Measurements from ENCODE around the gene BANF2.

The BANF2 gene

DNA sequence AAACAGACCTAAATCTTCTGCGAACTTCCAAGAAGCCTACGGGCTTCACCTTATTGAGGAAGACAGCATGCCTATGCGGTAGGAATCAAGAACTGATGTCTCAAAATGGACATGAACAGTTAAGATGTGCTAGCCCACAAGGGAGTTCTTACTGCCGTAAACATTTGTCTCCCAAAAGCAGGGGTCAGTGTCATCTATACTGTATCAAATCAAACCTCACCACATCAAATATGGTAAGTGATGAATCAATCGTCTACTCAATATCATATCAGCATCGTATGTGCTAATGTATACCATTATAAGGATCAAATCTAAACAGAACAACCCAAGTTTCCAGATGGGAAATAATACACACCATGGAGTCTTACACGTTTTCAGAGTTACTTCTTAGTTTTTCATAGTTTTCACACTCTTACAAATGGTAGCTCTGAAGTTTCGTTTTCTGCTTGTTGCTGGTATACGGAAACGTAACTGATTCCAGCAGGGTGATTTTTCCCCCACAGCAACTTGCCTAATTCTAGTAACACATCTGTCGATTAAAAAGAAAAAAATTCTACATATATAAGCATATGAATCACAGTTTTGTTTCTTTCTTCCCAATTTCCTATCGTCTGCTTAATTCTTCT lies 30.3 kb upstream of the BANF2 start:
- peaks cover 3% of the 10 kb centered on the region for H3K79me1 ChIP-seq (replicated peaks; ENCODE audit: low read length, poor library complexity, severe bottlenecking)
- H3K18ac ChIP-seq (ENCODE audit: low read depth in 1 of 2, low read length in 2 of 2): no peak overlapping the region
- H3K9ac ChIP-seq (ENCODE audit: low read length): peak overlapping the region; percentile 25
- no peak overlapping the region for H3K4me3 ChIP-seq (ENCODE audit: insufficient read depth in 1 of 2, low read depth in 1 of 2, low read length in 2 of 2)
- H4K8ac ChIP-seq (ENCODE audit: low read length): no peak overlapping the region
- no peak overlapping the region for H3K4ac ChIP-seq (ENCODE audit: low read depth in 1 of 2, low read length in 2 of 2)
- no peak overlapping the region for H4K91ac ChIP-seq (ENCODE audit: low read length)
- H3K9me3 ChIP-seq (ENCODE audit: control insufficient read depth, low read length): no peaks in the 10 kb centered on the region
- no peak overlapping the region for H2BK120ac ChIP-seq (ENCODE audit: low read depth, low read length)
- H3K4me2 ChIP-seq (ENCODE audit: low read length, poor library complexity, severe bottlenecking): no peak overlapping the region
- no peaks in the 10 kb centered on the region for H3K27me3 ChIP-seq (ENCODE audit: control insufficient read depth in 1 of 2, insufficient read depth in 1 of 2, low read length in 2 of 2)
- H2BK15ac ChIP-seq (ENCODE audit: low read depth, poor library complexity, severe bottlenecking): no peak overlapping the region
- no peak for DNase-seq
- no peak overlapping the region for H2BK5ac ChIP-seq (ENCODE audit: low read depth, low read length, poor library complexity, severe bottlenecking)
- H2AFZ ChIP-seq (ENCODE audit: low read depth, low read length): no peak overlapping the region
- H3K4me1 ChIP-seq (ENCODE audit: control insufficient read depth, insufficient read depth, low read depth, low read length): peaks cover 9% of the 10 kb centered on the region
- no peak overlapping the region for H2AK5ac ChIP-seq (ENCODE audit: low read length, severe bottlenecking)
- no peak overlapping the region for H3K23ac ChIP-seq (ENCODE audit: low read length in 2 of 2)
- H3K36me3 ChIP-seq (ENCODE audit: control insufficient read depth in 1 of 2, insufficient read depth in 2 of 2, low read depth in 1 of 2, low read length in 2 of 2): peaks cover 18 to 52% of the 10 kb centered on the region in 2 experiments
- H3K27ac ChIP-seq (ENCODE audit: low read length, poor library complexity, severe bottlenecking): no peak overlapping the region
- H2BK12ac ChIP-seq (ENCODE audit: low read length in 2 of 2): no peak overlapping the region
- H3K14ac ChIP-seq (ENCODE audit: low read length in 2 of 2): no peak overlapping the region
- WGBS: 98% methylated on average over 12 of the region's 12 CpGs

GRCh38 chr20:17671011-17671410 lies 28.8 kb upstream of the BANF2 start:
- Histone ChIP-seq H2BK15ac (ENCODE audit: low read depth, poor library complexity, severe bottlenecking) (no peak overlapping the region), H3K4me1 (ENCODE audit: control insufficient read depth, insufficient read depth, low read depth, low read length) (peaks cover 16% of the 10 kb centered on the region), H3K4ac (ENCODE audit: low read depth in 1 of 2, low read length in 2 of 2) (no peak overlapping the region), H3K18ac (ENCODE audit: low read depth in 1 of 2, low read length in 2 of 2) (no peak overlapping the region), H2BK5ac (ENCODE audit: low read depth, low read length, poor library complexity, severe bottlenecking) (no peak overlapping the region), H3K79me1 (replicated peaks; ENCODE audit: low read length, poor library complexity, severe bottlenecking) (peaks cover 3% of the 10 kb centered on the region), H3K23ac (ENCODE audit: low read length in 2 of 2) (no peak overlapping the region), H3K27ac (ENCODE audit: low read length, poor library complexity, severe bottlenecking) (no peak overlapping the region), H3K27me3 (ENCODE audit: control insufficient read depth in 1 of 2, insufficient read depth in 1 of 2, low read length in 2 of 2) (no peaks in the 10 kb centered on the region), H3K4me2 (ENCODE audit: low read length, poor library complexity, severe bottlenecking) (no peak overlapping the region), H3K9ac (ENCODE audit: low read length) (no peak overlapping the region), H3K9me3 (ENCODE audit: control insufficient read depth, low read length) (no peaks in the 10 kb centered on the region), H3K14ac (ENCODE audit: low read length in 2 of 2) (no peak overlapping the region), H4K8ac (ENCODE audit: low read length) (no peak overlapping the region), H2BK120ac (ENCODE audit: low read depth, low read length) (no peak overlapping the region), H2AK5ac (ENCODE audit: low read length, severe bottlenecking) (no peak overlapping the region), H3K4me3 (ENCODE audit: insufficient read depth in 1 of 2, low read depth in 1 of 2, low read length in 2 of 2) (no peak overlapping the region), H4K91ac (ENCODE audit: low read length) (no peak overlapping the region), H3K36me3 (ENCODE audit: control insufficient read depth in 1 of 2, insufficient read depth in 2 of 2, low read depth in 1 of 2, low read length in 2 of 2) (peaks cover 33 to 59% of the 10 kb centered on the region in 2 experiments), H2BK12ac (ENCODE audit: low read length in 2 of 2) (no peak overlapping the region), H2AFZ (ENCODE audit: low read depth, low read length) (no peak overlapping the region)
- WGBS: 95% methylated on average over 1 of the region's 1 CpG
- DNase-seq: no peak

- no peak overlapping the region for H2BK12ac ChIP-seq (ENCODE audit: low read length in 2 of 2)
- H4K91ac ChIP-seq (ENCODE audit: low read length): no peak overlapping the region
- H4K8ac ChIP-seq (ENCODE audit: low read length): no peak overlapping the region
- no peak overlapping the region for H3K4me3 ChIP-seq (ENCODE audit: insufficient read depth in 1 of 2, low read depth in 1 of 2, low read length in 2 of 2)
- peaks cover 16% of the 10 kb centered on the region for H3K4me1 ChIP-seq (ENCODE audit: control insufficient read depth, insufficient read depth, low read depth, low read length)
- H3K4me2 ChIP-seq (ENCODE audit: low read length, poor library complexity, severe bottlenecking): no peak overlapping the region
- H2AFZ ChIP-seq (ENCODE audit: low read depth, low read length): no peak overlapping the region
- no peaks in the 10 kb centered on the region for H3K27me3 ChIP-seq (ENCODE audit: control insufficient read depth in 1 of 2, insufficient read depth in 1 of 2, low read length in 2 of 2)
- H2AK5ac ChIP-seq (ENCODE audit: low read length, severe bottlenecking): no peak overlapping the region
- H3K18ac ChIP-seq (ENCODE audit: low read depth in 1 of 2, low read length in 2 of 2): no peak overlapping the region
- H3K9me3 ChIP-seq (ENCODE audit: control insufficient read depth, low read length): no peaks in the 10 kb centered on the region
- WGBS: 99% methylated on average over 4 of the region's 4 CpGs
- H3K4ac ChIP-seq (ENCODE audit: low read depth in 1 of 2, low read length in 2 of 2): no peak overlapping the region
- H3K79me1 ChIP-seq (replicated peaks; ENCODE audit: low read length, poor library complexity, severe bottlenecking): peaks cover 3% of the 10 kb centered on the region
- no peak overlapping the region for H2BK5ac ChIP-seq (ENCODE audit: low read depth, low read length, poor library complexity, severe bottlenecking)
- no peak overlapping the region for H3K27ac ChIP-seq (ENCODE audit: low read length, poor library complexity, severe bottlenecking)
- no peak for DNase-seq
- H2BK120ac ChIP-seq (ENCODE audit: low read depth, low read length): no peak overlapping the region
- no peak overlapping the region for H3K9ac ChIP-seq (ENCODE audit: low read length)
- no peak overlapping the region for H2BK15ac ChIP-seq (ENCODE audit: low read depth, poor library complexity, severe bottlenecking)
- H3K23ac ChIP-seq (ENCODE audit: low read length in 2 of 2): peak overlapping the region in 1 of 2 experiments; percentile 92
- H3K36me3 ChIP-seq (ENCODE audit: control insufficient read depth in 1 of 2, insufficient read depth in 2 of 2, low read depth in 1 of 2, low read length in 2 of 2): peaks cover 39 to 63% of the 10 kb centered on the region in 2 experiments
- no peak overlapping the region for H3K14ac ChIP-seq (ENCODE audit: low read length in 2 of 2)
These were observed 28.2 kb upstream of the BANF2 start for GRCh38 chr20:17671565-17671964.

DNA sequence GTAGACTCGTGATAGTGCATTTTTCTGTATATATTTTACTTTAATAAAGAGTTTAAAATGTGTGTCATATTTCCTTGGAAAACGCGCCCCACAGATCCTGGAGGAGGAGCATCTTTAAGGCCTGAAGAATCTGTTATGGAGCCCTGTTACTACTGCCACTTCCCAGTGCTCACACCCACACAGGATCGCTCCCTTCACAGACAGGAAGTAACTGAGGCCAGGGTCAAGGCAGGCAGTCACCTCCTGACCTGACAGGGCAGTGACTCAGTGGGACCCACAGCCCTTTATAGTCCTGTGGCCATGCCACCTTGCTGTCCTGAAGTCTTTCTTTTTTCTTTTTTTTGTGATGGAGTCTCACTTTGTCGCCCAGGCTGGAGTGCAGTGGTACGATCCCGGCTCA lies 26.7 kb upstream of the BANF2 start:
- Histone ChIP-seq H3K18ac (ENCODE audit: low read depth in 1 of 2, low read length in 2 of 2) (no peak overlapping the region), H3K79me1 (replicated peaks; ENCODE audit: low read length, poor library complexity, severe bottlenecking) (peaks cover 3% of the 10 kb centered on the region), H2BK120ac (ENCODE audit: low read depth, low read length) (no peak overlapping the region), H2BK5ac (ENCODE audit: low read depth, low read length, poor library complexity, severe bottlenecking) (no peak overlapping the region), H3K9ac (ENCODE audit: low read length) (no peak overlapping the region), H3K9me3 (ENCODE audit: control insufficient read depth, low read length) (no peaks in the 10 kb centered on the region), H2BK15ac (ENCODE audit: low read depth, poor library complexity, severe bottlenecking) (no peak overlapping the region), H3K14ac (ENCODE audit: low read length in 2 of 2) (no peak overlapping the region), H3K27ac (ENCODE audit: low read length, poor library complexity, severe bottlenecking) (no peak overlapping the region), H2AFZ (ENCODE audit: low read depth, low read length) (no peak overlapping the region), H2BK12ac (ENCODE audit: low read length in 2 of 2) (no peak overlapping the region), H3K4me1 (ENCODE audit: control insufficient read depth, insufficient read depth, low read depth, low read length) (peaks cover 14% of the 10 kb centered on the region), H3K23ac (ENCODE audit: low read length in 2 of 2) (no peak overlapping the region), H2AK5ac (ENCODE audit: low read length, severe bottlenecking) (no peak overlapping the region), H3K4ac (ENCODE audit: low read depth in 1 of 2, low read length in 2 of 2) (no peak overlapping the region), H4K91ac (ENCODE audit: low read length) (no peak overlapping the region), H3K4me3 (ENCODE audit: insufficient read depth in 1 of 2, low read depth in 1 of 2, low read length in 2 of 2) (no peak overlapping the region), H4K8ac (ENCODE audit: low read length) (no peak overlapping the region), H3K36me3 (ENCODE audit: control insufficient read depth in 1 of 2, insufficient read depth in 2 of 2, low read depth in 1 of 2, low read length in 2 of 2) (peaks cover 39 to 68% of the 10 kb centered on the region in 2 experiments), H3K4me2 (ENCODE audit: low read length, poor library complexity, severe bottlenecking) (no peak overlapping the region), H3K27me3 (ENCODE audit: control insufficient read depth in 1 of 2, insufficient read depth in 1 of 2, low read length in 2 of 2) (no peaks in the 10 kb centered on the region)
- 99% methylated on average over 5 of the region's 7 CpGs for WGBS
- DNase-seq: no peak

Data from mesenchymal stem cell (in vitro differentiated cells and primary cell).